Stimulated activated CD4-positive, alpha-beta T cell treated with anti-CD3 and anti-CD28 coated beads, Interleukin-1b, Interleukin-23, amount 100 ng/mL, for 48 hours (primary cell): ENCODE results near the gene FUNDC1.
A peak's percentile ranks its signal among the peaks of the same experiment; 100 is the strongest.
"Not testable (repeated sequence)": the region's sequence is repeated elsewhere in the genome, so short reads cannot be mapped to it uniquely, and the experiment has no call there.

Source experiments
- DNase-seq: peaks from one replicate; pipeline ENCODE4 v3.0.0-alpha.2; 2020

Gene FUNDC1, protein sequence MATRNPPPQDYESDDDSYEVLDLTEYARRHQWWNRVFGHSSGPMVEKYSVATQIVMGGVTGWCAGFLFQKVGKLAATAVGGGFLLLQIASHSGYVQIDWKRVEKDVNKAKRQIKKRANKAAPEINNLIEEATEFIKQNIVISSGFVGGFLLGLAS

DNA sequence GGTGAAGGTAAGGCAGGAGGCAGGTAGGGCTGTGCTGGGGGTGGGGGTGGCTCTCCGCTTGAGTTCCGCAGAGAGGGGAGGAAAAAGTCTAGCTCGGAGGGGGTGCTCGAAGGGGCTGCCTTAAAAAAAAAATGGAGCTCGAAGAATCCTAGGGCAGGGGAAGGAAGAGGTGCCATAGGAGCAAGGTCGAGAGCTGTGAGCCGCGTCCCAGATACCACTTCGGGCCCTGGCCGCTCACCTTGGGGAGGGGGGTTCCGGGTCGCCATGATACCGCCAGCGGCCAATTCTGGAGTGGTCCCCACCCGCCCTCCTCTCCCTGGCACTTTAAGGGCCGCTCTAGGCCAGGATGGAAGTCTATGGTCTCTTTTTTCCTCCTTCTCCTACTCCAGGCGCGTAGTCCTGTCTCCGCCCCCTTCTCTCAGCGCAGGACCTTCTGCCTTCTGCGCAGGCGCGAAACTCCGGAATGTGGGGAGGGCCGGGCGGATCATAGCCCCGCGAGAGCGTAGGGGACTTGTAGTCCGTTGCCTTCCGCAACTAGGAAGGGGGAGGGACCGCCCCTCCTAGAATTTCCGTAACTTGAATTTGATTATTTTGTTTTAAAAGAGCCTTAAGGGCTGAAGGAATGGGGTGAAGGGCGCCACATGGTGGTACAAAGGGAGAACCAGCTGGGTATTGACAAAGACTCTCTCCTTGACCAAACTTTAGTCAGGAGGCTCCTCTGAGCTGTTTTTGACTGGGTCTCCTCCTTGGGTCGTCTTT, at the start of gene FUNDC1:
TSS of gene FUNDC1 (minus strand) at position 293 of the 759 bp plus-strand sequence. CDS start at position 266, 27 bp downstream.
- peak; percentile 90 for DNase-seq

DNA sequence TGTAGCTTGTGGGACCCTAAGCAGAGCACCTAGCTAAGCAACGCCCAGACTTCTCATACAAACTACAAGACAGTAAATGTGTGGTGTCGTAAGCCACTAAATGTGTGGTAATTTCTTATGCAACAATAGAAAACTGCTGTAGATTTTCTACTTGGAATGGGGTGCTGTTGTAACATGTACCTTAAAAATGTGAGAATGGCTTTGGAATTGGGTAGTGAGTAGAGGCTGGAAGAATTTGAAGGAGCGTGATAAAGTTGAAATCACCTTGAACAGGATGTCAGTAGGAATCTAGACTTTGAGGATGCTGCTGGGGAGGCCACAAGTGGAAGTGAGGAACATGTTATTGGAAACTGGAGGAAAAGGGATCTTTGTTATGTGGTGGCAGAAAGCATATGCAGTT, 43.2 kb upstream of the FUNDC1 start:
- no peak for DNase-seq

DNA sequence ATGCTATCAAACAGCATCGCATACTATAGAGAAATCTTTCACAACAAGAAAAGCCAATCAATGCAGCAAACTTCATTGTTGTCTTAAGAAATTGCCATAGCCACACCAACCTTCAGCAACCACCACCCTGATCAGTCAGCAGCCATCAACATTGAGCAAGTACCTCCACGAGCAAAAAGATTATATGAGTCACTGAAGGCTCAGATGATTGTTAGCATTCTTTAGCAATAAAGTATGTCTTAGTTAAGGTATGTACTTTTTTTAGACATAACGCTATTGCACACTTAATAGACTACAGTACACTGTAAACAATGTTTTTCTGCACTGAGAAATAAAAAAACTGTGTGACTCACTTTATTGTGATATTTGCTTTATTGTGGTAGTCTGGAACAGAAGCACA, 37.8 kb upstream of the FUNDC1 start:
- no peak for DNase-seq

DNA sequence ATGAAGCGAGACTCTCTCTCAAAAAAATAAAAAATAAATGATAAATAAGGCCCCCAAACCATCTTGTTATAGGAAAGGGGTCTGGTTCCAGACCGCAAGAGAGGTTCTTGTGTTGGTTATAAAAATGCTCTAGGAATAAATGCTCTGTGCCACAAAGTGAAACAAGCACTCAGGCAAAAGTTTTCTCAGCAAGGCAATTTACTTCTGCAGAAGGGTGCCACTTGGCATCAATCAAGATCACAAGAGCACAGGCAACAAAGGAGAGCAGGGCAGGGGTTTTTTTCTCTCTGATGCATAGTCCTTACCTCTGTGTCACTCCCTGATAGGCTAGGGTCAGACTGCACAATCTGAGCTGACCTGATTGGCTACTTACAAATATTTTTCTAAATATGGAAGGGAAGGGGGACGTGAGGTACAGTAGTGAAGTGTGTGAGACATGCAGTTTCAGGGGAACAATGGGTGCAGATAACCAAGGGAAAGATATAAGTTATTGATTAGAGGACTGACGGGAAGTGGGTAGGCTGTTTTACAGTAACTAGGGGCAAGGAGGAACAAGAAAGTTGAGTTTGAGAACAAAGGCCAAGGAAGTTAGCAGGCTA, 29.8 kb upstream of the FUNDC1 start:
- no peak for DNase-seq

DNA sequence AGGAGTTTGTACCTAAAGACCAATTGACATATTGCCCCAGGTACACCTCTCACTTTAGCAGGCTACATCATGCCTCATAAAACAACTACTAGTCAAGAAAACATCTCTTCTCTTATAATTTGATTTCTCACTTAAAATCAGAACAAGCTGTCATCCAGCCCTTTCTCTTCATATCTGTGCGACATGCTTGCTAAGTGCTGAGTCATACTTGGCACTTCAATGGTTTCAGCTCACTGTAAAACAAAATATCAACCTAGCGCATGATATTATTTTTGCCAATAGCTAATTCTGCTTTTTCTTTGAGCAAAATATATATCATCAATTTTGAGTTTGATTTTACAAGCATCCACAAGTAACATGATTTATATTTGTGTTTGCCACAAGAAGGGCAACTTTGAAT, 27.9 kb upstream of the FUNDC1 start:
- DNase-seq, result no peak

DNA sequence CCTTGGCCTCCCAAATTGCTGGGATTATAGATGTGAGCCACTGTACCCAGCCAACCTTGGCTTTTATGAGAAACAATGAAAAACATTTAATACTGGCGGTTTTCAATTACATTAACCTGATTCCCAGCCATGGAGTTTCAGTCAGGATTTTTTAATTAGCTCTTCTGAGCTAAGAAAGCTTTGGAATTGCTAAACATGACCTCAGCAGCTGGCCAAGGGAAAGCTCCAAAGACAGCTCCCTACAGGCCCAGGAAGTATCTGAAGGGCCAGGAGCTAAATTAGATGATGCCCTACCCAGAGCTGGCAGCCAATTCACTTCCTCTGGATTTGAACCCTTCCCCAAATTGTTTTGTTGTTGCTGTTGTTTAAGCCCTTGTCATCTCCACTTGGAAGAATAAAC, 26.5 kb upstream of the FUNDC1 start:
- no peak for DNase-seq

DNA sequence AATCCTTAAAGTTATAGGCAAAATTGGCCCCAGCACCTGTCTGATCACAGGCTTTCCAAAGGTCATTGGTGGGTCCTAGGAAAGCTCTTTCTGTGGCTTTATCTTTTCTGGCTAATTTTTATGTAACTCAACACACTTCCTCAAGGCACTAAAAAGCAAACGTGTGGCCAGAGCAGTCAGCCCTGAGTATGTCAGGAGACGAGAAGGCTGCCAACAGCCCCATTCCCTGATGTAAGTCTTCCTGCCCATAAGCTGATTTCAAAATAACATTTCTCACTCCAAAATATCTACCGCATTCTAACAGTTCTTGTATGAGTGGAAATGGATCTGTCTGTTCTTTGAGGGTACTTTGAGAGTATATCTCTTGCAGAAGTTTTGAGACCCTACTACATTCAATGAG, 25.5 kb upstream of the FUNDC1 start:
- no peak for DNase-seq

DNA sequence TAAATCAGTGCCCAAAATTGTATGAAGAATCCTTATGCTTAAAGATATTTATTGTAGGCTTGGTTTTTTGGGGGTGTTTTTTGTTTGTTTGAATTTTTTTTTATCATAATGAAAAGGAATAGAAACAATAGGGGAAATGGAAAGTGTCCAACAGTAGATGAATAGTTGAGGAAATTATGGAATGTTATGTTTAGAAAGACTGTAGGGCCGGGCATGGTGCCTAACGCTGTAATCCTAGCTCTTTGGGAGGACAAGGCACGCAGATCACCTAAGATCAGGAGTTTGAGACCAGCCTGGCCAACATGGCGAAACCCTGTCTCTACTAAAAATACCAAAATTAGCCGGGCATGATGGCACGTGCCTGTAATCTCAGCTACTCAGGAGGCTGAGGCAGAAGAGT, 19.2 kb upstream of the FUNDC1 start:
- not testable (repeated sequence) for DNase-seq

DNA sequence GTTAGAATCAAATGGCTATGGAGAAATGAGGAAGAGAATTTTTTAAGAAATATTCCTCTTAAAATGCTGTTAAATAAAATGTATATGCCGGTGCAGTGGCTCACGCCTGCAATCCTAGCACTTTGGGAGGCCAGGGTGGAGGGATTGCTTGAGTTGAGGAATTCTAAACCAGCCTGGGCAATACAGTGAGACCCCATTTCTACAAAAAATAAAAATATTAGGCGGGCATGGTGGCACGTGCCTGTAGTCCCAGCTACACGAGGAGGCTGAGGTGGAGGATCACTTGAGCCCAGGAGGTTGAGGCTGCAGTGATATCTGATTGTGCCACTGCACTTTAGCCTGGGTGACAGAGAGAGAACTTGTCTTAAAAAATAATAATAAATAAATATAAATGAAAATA, 7.9 kb upstream of the FUNDC1 start:
- no peak for DNase-seq

DNA sequence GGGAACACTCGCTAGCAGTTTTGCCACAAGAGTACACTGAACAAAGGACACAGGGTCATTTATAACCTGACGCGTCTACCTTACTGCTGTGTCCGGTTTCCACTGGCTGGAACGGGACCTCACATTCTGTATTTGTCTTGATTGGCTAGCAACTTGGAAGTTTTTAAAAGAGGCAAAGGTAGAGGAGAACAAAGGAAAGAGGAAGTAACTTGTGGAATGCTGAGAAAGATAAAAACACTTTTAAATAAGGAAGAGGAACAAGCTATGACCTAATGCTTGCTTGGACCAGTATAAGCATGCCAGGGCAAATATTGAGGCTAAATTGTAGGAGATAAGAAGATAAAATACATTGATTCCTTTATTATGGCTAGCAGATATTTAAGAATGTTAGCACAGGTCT, 2.8 kb upstream of the FUNDC1 start:
- DNase-seq, result not testable (repeated sequence)

DNA sequence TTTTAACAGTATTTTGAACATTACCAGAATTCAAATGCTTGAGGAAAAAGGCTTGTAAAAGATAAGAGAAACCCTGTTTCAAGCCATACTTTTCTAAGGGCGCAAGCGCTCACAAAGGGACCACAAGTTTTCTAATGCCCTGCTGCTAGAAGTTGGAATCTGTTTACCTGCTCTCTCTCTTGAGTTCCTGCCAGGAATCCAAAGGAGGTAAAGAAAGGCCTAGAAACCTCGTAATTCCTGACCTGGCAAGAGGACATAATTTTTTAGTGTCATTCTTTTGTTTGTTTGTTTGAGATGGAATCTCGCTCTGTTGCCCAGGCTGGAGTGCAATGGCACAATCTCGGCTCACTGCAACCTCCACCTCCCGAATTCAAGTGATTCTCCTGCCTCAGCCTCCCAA, 1.4 kb upstream of the FUNDC1 start:
- no peak for DNase-seq

DNA sequence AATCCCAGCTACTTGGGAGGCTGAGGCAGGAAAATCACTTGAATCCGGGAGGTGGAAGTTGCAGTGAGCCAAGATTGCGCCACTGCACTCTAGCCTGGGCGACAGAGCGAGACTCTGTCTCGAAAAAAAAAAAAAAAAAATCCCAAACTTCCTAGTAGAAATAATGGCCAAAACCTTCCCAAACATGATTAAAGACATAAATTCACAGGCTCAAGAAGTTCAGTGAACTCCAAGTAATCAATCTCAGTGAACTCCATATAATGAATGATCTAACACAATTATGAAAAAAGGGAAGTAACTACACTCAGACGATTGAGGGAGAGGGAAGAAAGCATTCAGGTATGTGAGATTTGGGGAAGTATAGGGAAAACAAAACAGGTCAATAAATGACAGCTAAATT, 6.5 kb downstream of the FUNDC1 start:
- no peak for DNase-seq

DNA sequence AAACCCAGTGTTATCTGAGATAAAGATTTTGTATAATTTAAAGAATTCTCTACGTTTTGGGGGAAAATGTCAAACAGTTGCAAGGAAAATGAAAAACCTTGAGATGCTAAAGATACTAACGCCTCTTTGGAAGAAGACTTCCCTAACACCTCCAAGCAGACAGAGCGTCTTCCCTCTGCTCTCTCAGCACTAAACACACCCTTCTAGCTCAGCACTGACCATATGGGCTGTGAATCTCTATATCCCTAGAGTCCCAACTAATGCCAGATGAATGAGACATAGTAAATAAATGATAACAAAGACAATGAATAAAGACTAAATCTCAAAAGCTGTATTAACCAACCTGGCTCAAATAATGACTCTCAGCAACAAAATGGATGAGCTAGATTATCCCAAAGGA, 13.3 kb downstream of the FUNDC1 start:
- DNase-seq, result no peak

DNA sequence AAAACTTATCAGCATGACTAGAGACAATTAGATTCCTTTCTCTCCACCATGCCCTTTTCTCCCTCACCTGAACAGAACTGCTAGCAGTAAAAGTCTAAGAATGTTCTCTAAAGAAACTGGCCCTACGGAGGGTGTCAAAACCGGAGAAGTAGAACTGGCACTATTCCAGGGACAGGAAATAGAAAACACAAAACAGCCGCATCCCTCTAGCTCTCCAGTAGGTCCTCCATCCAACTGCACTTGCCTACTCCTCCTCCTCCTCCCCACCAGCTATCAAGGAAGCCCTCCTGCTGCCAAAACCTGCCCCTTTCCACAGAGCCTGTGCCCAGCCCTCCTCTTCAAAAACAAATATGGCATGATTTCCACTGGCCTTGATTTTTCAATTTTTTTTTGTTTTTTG, 28.4 kb downstream of the FUNDC1 start:
- no peak for DNase-seq

DNA sequence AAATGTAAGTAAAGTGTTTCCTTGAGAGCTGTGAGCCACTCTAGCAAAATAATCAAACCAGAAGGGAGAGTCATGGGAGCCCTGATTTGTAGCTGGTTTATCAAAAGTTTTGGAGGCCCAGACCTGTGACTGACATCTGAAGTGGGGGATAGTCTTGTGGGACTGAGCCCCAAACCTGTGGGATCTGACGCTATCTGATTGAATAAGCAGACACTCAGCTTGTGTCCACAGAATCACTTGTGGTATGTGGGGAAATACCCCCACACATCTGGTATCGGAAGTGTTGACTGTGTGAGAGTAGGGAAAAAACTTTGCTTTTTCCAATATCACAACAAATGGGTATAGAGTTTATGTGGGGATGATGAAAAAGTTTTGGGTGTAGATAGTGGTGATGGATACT, 35.4 kb downstream of the FUNDC1 start:
- peak; percentile 12 for DNase-seq

DNA sequence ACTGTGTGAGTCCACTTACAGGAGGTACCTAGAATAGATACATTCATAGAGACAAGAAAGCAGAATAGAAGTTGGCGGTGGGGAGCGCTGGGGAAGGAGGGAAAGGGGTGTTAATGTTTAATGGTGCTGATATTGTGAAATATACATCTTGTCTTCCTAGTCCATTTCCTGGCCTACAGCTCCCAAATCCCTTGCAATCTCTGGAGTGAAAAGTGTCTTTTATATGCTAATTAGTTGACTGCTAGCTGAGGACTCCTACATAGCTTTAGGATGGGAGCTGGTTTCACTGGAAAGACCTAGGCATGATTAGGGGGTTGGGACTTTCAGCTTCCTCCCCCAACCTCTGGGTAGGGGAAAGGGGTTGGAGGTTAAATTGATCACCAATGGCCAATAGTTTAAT, 36.0 kb downstream of the FUNDC1 start:
- no peak for DNase-seq

DNA sequence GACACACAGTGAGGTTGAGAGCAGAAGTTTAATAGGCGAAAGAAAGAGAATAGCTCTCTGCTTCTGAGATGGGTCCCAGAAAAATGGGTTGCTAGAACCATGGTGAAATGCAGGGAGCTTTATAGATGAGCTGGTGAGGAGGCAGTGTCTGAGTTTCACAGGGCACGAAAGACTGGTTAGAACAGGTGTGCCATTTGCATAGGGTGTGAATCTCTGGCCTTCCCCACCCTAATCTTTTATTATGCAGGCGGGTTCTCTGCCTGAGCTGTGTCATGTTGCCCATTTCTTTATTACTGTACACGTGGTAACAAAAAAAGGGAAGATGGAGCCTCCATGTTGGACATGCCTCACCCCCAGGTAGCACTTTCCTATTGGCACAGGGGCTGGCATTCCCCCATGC, 39.1 kb downstream of the FUNDC1 start:
- DNase-seq, result no peak

DNA sequence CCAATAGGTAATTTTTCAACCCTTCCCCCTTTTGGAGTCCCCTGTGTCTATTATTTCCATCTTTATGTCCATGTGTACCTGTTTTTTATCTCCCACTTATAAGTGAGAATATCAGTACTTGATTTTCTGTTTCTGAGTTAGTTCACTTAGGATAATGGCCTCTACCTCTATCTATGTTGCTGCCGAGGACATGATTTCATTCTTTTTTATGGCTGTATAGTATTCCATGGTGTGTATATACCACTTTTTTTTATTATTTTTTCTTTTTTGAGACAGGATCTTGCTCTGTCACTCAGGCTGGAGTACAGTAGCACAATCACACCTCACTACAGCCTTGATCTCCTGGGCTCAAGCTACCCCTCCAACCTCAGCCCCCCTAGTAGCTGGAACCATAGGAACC, 47.6 kb downstream of the FUNDC1 start:
- DNase-seq, result no peak

DNA sequence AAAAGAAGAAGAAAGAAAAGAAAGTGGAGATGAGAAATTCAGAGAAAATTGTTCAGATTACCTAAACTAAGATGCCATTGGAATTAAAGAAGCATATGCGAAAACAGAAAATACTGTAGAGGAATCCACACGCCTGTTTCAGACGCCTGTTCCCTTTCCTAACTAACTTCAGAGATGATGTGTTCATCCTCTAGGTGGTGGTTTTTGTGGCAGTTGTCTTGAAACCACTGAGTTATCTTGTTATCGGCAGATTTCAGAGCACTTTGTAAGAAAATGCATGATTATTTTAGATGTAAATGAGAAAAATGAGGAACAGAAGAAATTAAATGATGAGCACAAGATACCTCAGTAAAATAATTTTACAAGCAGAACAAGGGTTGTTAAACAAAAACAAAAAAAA, 48.3 kb downstream of the FUNDC1 start:
- DNase-seq, result no peak

DNA sequence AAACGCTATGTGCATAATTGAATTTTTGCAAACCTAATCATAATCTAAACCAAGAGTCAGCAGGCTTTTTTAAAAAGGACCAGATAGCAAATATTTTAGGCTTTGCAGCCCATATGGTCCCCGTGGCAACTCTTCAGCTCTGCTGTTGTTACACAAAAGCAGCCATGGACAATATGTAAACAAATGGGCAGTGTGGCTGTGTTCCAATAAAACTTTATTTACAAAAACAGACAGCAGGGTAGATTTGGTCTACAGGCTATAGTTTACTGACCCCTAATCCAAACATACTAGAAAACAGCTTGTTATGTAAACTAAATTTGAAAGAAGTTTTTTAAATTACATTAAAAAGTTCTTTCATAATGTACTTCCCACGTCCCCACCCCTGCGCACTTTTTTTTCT, 53.1 kb downstream of the FUNDC1 start:
- no peak for DNase-seq

DNA sequence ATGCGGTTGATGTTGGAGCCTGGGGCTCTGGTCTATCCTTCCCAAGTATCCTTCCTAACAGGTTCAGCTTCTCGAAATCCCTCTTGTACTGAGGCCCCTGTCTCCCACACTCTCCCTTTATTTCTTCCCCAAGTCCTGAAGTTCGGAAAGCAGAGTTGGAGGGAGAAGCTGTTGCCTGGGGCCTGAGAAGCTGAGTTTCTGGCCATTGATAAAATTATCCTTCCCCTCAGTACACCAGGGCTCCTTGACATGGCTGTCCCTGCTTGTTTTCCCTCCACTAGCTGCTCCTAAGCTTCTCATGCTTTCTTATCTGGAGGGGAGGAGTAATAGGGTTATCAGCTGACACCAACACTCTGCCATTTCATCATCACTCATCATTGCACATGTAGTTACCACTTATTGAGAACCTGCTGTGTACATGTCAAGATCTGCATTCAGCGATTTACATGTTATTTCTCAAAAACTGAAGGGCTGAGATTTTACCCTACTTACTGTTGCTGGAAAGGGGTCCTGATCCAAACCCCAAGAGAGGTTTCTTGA, 58.0 kb downstream of the FUNDC1 start:
- DNase-seq, result no peak

DNA sequence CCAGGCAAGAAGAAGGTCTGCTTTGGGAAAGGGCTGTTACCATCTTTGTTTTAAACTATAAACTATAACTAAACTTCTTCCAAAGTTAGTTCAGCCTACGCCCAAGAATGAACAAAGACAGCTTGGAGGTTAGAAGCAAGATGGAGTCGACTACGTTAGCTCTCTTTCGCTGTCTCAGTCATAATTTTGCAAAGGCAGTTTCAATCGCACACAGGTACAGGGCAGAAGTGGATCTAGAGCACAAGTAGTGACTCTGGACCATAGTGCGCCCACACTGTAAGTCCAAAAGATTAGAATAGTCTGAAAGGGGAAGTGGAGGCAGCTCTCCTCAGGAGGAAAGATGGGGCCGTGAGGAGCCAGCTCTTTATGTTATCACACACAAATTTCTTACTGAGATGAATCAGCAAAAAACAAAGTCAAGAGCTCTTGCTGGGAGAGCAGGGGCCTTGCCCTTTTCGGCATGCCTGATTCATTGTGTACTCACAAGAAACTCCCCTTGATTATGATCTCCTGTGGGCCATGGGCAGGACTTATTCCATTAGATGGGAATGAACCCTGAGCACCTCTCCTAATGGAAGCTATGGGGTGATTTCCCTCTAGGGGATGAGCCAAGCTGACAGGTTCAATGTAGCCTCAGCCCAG, 58.6 kb downstream of the FUNDC1 start:
- DNase-seq, result no peak

DNA sequence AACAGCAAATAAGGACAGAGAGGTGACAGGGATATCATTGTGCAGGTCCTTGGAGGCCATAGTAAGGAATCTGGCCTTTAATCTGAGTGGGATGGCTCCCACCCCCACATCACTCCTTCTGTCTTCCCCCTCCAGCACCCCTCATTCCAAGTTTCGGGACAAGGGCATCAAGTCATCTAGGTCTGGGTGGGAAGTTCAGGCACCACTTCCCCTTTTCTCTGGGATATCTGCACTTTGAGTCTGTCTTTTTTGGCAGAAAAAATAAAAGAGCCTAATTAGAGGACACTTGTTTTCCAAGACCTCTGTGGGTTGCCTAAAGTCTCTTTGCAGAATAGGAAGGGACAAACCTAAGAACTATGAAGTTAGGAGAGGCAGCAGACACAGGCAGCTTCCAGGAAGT, 60.1 kb downstream of the FUNDC1 start:
- no peak for DNase-seq

DNA sequence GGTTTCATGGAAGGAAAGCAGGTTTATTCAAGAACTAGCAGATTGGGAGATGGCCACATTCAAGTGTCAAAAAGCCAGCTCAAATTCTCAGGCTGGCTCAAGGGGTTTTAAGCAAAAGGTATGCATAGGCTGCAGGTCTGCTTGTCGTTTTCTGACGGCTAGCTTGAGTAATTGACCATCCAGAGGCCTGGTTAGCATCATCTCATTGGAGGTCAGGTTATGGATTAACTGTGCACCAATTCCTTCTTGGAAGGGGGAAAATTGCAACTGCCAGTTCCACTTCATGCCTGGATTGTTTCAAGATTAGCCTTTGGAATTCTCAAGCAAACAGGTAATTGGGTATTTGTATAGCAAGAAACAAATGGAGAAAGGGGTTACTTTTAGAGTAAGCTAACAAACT, 62.1 kb downstream of the FUNDC1 start:
- DNase-seq, result no peak
